ENCODE results near the gene SLC6A6.
"Not testable (repeated sequence)": the region's sequence is repeated elsewhere in the genome, so short reads cannot be mapped to it uniquely, and the experiment has no call there.

Gene SLC6A6

DNA sequence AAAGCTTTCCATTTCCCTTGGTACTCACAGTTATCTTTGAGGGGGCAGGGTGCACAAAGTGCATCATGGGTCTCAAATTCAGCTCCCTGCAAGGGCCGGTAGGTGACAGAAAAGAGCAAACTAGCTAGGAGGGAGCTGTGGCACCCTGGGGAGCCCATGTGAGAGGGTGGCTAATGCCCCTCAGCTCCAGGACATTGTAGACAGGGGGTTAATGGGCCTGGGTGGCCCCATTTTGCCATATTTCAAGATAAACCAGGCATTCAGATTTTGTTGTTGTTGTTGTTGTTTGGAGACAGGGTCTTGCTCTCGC, 3.7 kb upstream of the SLC6A6 start:
- DNase-seq (ENCODE audit: low spot score): no peak

DNA sequence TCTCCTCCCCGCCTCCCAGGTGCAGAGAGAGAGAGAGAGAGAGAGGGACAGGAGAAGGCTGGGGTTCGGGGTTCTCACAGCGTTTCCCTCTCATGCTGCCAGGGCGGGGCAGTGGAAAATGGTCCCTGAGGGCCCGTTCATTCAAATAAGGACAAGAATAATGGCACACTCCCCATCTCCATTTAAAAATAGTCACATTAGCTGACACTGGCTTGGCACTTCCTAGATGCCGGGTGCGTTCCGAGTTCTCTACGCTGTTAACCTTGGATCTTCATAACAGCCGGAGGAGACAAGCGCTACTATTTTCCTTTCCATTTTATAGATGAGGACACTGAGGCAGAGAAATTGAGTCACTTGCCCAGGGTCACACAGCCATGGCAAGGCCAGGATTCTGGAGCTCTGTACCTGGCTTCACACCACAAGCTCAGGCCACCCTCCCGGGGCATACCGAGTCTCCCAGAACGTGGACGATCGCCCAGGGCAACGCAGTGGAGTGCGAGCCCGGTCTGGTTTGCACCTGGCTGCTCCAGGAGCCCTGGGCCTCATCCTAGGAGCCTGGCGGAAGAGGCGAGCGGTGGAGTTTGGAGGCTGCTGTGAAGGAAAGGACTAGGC, 608 bp upstream of the SLC6A6 start:
- DNase-seq (ENCODE audit: low spot score): no peak

- DNase-seq (ENCODE audit: low spot score): peak; percentile 77
Observed at GRCh38 chr3:14403619-14404155, 1.3 kb downstream of the SLC6A6 start.

GRCh38 chr3:14404186-14404585, 1.8 kb downstream of the SLC6A6 start:
- no peak for DNase-seq (ENCODE audit: low spot score)

DNA sequence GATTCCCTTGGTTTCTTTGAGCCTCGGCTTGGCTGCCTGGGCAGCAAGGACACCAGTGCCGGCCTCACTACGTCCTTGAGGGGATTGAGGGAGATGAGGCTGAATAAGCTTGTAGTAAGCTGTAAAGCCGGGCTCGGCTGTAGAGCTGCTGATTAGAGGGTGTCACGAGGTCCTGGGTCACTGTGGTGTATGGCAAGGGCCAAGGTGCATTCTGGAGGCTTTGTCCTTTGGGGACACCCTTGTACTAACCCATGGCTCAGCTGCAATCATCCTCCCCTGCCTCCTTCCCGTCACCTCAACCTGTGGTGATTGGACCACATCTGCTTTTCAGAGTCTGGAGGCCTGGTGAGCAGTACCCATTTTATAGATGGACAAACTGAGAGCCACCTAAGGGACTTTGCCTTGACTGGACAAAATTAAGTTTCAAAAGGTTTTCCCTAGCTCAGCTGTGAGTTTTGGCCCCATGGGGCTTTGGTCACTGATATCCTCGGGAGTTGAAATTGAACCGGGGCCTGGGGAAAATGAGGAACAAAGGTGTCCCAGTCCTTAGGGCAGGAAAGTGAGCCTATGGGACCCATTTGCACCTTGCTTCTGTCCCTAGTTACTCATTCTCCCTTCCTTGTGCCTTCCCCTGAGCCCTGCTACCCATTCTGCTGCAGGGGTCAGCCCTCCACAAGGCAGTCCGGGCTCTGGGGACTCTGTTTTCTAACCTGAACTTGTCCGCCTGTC, 2.4 kb downstream of the SLC6A6 start:
- no peak for DNase-seq (ENCODE audit: low spot score)

- DNase-seq (ENCODE audit: low spot score): no peak
Observed at GRCh38 chr3:14405360-14406238, 3.2 kb downstream of the SLC6A6 start.

DNA sequence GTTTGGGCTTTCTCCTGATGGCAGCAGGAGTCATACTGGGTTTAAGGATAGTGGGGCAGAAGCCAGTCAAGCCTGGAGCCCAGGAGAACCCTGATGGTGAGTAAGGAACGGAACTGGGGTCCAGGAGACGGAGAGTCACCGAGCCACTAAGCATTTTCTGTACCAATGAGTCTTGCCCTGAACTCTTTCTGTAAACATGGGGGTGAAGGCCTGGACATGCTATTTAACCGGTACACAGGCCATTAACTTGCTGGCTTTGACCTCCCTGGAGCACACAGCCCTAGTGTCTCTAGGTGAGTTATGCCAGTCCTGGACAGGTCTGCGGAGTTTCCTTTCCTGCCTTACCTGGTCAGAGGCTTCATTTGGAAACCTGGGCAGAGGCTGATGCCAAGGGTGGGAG, 3.9 kb downstream of the SLC6A6 start:
- no peak for DNase-seq (ENCODE audit: low spot score)

DNA sequence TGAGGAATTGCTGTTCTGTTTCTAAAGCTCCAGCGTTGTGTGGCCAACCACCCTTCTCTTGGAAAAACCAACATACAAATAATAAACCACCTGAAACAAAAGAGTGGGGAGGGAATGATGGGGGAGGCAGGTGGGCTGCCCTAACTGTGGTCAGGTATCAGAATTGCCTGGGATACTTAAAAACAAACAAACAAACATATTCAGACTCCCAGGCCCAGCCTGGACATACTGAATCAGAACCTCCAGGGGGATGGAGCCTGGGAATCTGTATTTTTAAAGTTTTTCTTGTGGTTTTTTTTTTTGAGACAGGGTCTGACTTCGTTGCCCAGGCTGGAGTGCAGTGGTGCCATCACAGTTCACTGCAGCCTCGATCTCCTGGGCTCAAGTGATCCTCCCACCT, 4.4 kb downstream of the SLC6A6 start:
- no peak for DNase-seq (ENCODE audit: low spot score)

- DNase-seq (ENCODE audit: low spot score): no peak
Observed at GRCh38 chr3:14407203-14407602, 4.8 kb downstream of the SLC6A6 start.

DNA sequence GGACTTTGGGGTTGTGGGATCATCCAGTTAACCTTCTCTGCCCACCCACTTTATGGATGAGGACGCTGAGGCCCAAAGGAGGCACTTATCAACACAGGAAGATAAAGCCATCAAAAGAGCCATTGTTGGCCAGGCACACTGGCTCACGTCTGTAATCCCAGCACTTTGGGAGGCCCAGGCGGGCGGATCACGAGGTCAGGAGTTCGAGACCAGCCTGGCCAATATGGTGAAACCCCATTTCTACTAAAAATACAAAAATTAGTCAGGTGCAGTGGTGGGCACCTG, 7.3 kb downstream of the SLC6A6 start:
- not testable (repeated sequence) for DNase-seq (ENCODE audit: low spot score)

DNA sequence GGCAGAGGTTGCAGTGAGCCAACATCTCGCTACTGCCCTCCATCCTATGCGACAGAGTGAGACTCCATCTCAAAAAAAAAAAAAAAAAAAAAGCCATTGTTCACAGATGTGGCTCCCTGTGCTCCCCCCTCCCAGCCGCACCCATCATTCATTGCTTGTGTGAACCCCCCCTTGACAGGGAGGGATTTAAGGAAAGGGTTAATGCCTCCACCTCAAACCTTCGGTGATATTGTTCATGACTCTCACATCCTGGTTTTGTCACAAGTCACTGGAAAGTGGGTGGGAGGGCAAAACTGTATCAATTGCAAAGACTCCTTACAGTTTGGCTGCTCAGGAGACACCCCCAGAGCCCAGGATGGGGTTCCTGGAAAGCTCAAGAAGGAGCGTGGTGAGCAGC, 7.7 kb downstream of the SLC6A6 start:
- DNase-seq (ENCODE audit: low spot score): no peak

GRCh38 chr3:14410503-14411165, 8.2 kb downstream of the SLC6A6 start:
- no peak for DNase-seq (ENCODE audit: low spot score)

DNA sequence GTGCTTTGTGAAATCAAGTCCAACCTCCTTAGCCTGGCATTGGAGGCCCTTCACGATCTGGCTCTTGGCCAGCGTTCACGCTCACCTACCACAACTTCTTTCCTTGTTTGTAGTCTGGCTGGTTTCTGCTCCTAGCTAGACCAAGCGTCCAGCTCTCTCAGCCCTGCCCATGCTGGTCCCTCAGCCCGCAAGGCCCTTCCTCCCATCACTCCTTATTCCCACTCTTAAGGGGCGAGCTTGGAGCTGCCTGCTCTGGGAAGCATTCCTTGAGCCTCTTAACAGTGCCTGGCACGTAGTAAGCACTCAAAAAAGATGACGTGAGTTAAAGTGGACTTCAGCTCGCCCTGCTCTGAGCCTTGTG, 8.7 kb downstream of the SLC6A6 start:
- no peak for DNase-seq (ENCODE audit: low spot score)

- DNase-seq (ENCODE audit: low spot score): no peak
Observed at GRCh38 chr3:14411988-14412387, 9.6 kb downstream of the SLC6A6 start.

GRCh38 chr3:14412831-14413380, 10.5 kb downstream of the SLC6A6 start:
- DNase-seq (ENCODE audit: low spot score): peak; percentile 52

GRCh38 chr3:14413381-14414071, 11.1 kb downstream of the SLC6A6 start:
- DNase-seq (ENCODE audit: low spot score): no peak

DNA sequence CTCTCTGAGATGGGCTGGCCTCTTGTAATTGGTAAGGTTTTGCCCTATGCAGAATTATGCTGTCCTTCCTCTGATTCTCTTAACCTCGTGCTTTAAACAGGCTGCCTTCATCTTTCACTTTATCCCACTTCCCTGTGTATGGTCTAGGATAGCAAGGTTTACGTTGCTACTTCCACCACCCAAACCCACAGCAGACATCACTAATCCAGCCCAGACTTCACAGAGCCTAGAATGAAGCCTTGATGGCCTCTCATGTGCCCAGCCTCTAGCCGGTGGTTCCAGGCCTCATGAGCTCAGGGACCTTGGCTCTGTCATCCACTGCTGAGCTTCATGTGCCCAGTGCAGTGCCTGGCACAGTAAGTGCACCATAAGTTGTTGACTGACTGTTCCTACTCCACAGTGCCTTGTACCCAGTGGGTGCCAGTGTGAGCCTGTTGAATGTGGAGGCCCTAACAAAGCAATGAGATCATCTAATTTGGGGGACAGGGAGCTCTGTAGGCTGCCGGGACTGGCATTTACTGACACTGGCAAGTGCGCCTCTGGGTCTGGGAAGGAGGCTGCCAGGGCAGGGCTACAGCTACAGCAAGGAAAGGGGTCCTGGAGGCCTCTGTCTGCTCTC, 12.5 kb downstream of the SLC6A6 start:
- DNase-seq (ENCODE audit: low spot score): no peak

- no peak for DNase-seq (ENCODE audit: low spot score)
Observed at GRCh38 chr3:14415501-14415900, 13.1 kb downstream of the SLC6A6 start.

DNA sequence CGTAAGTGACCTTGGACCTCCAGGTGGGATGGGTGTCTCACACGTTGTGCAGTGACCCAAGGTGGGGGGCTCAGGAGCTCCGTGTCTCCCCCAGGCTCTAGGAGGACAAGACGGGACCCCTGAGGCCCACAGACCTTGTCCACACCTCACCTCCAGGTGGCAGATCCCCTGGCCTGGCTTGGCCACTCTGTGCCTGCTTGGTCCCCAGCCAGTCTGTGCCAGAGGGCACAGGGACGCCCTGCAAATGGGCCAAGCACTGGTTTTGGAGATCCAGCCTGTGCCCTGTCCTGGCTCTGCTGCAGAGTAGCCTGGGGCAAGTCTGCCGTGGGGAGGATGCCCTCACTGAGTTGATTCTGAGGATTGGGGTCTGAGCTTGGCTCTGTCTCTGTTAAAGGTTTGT, 14.0 kb downstream of the SLC6A6 start:
- no peak for DNase-seq (ENCODE audit: low spot score)

DNA sequence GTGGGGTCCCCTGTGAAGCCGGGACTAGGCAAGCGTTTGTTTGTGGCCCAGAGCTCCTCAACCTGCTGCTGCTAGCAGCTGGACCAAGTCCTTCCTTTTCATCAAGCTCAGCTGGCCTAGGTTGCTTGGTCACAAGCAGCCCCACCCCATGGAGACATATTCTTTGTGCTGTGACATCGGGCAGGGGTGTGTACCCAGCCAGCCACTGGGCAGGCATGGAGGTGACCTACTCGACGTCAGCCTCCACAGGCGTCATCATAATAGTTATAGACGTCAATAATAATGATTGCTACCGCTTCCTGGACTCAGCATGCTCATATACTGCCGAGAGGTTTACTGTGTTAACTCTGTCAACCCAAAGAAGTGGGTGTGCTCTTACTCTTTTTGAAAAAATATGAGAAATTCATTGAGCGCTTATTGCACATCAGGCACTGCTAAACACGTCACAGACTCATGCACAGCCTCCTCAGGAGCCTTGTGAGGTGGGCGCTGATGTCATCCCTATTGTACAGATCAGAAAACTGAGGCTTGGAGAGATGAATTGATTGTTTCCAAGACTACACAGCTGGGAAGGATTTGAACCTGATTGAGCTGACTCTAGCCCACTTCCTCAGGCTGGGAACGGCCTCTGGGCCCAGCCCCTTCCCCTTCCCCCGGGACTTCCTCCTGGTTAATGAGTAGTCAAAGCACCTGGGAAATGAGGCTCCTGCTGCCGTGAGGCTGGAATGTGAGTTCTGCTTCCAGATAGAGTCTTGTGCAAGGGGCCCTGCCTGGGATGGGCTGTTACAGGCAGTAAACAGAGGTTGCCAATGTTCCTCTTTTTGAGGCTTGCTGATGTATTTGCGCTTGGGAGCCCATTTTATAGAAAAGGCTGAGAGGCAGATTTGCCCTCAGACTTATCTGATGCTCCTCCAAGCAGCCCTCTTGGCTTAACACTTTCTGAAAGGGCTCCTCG, 16.2 kb downstream of the SLC6A6 start:
- no peak for DNase-seq (ENCODE audit: low spot score)

Data from cerebellar cortex (tissue), 1 donor.